ENCODE results near the gene DUSP18. TPM values are rescaled to one million over a fixed set of nuclear protein-coding genes. Genes with fewer than 3 reads are reported as not detected.

DUSP18 gene
- polyA plus RNA-seq, 1 of the 3 experiments (the other 2 are of a cell fraction) = 11.7 TPM

DNA sequence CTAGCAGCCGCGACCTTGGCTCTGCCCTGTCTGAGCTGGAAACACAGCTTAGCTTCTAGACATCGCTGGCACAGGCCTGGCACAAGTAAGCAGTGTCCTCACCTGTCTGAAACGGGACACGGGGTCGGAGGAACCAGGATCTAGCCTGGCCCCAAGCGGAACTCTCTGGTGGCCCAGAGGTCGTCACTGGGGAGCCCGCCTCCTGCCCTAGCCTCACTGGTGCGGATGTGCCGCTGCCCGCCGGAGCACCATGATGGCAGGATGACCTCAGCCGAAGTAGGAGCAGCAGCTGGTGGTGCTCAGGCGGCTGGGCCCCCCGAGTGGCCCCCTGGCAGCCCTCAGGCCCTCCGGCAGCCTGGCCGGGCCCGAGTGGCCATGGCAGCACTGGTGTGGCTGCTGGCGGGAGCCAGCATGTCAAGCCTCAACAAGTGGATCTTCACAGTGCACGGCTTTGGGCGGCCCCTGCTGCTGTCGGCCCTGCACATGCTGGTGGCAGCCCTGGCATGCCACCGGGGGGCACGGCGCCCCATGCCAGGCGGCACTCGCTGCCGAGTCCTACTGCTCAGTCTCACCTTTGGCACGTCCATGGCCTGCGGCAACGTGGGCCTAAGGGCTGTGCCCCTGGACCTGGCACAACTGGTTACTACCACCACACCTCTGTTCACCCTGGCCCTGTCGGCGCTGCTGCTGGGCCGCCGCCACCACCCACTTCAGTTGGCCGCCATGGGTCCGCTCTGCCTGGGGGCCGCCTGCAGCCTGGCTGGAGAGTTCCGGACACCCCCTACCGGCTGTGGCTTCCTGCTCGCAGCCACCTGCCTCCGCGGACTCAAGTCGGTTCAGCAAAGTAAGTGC, 31.2 kb downstream of the DUSP18 start:
- H3K27ac ChIP-seq (ENCODE audit: low read depth in 2 of 2, low read length in 1 of 2) = peak overlapping the region; percentile 85 to 93
- peaks cover 18 to 37% of the 10 kb centered on the region in 2 experiments; a peak in 3 of 4 replicates for H3K4me1 ChIP-seq (ENCODE audit: control insufficient read depth in 1 of 2, insufficient read depth in 2 of 2, low read depth in 1 of 2, low read length in 1 of 2)
- WGBS (ENCODE audit: low lambda C conversion rate) = 16% methylated on average over 11 of the region's 45 CpGs
- H3K79me2 ChIP-seq (ENCODE audit: insufficient read depth) = peaks cover 55% of the 10 kb centered on the region
- DNase-seq = peak; percentile 60
- H4K20me1 ChIP-seq (ENCODE audit: insufficient read depth) = no peaks in the 10 kb centered on the region
- H3K27me3 ChIP-seq (ENCODE audit: insufficient read depth) = no peaks in the 10 kb centered on the region
- no peaks in the 10 kb centered on the region for H3K9me3 ChIP-seq
- peak overlapping the region; percentile 96 for H3K4me2 ChIP-seq
- TF ChIP-seq USF2 (IDR thresholded peaks at IDR 0.05; ENCODE audit: borderline replicate concordance, low read depth, low read length) = no peak
- TF ChIP-seq MXI1 (IDR thresholded peaks at IDR 0.05; ENCODE audit: low read depth, low read length) = 0 out of 2 replicates have a peak, but pooled peaks have one; percentile 6
- ChIA-PET POLR2A (interaction anchor here (0.8 to 2.6 kb wide), 4 partner anchors 12 to 118 kb away, joined by 3 to 15 read pairs (median 4); partner anchors contain the start of gene OSBP2), CTCF (interaction anchor here (1.1 to 6.3 kb wide), 11 partner anchors 17 to 285 kb away, joined by 3 to 162 read pairs (median 15); partner anchors contain the start of genes OSBP2 and RNF215)
- peaks cover 0 to 3% of the 10 kb centered on the region in 2 experiments for H3K36me3 ChIP-seq (replicated peaks in 1 of 2; ENCODE audit: control insufficient read depth in 1 of 2, insufficient read depth in 2 of 2, low read length in 1 of 2)
- peak overlapping the region; percentile 86 for H3K9ac ChIP-seq
- H3F3A ChIP-seq (replicated peaks; ENCODE audit: insufficient read depth) = peaks cover 9% of the 10 kb centered on the region
- H2AFZ ChIP-seq (ENCODE audit: low read depth) = peak overlapping the region; percentile 87
- H3K9me2 ChIP-seq = no peaks in the 10 kb centered on the region
- H3K4me3 ChIP-seq (ENCODE audit: low read depth in 2 of 2, low read length in 1 of 2) = peak overlapping the region; percentile 65 to 78

DNA sequence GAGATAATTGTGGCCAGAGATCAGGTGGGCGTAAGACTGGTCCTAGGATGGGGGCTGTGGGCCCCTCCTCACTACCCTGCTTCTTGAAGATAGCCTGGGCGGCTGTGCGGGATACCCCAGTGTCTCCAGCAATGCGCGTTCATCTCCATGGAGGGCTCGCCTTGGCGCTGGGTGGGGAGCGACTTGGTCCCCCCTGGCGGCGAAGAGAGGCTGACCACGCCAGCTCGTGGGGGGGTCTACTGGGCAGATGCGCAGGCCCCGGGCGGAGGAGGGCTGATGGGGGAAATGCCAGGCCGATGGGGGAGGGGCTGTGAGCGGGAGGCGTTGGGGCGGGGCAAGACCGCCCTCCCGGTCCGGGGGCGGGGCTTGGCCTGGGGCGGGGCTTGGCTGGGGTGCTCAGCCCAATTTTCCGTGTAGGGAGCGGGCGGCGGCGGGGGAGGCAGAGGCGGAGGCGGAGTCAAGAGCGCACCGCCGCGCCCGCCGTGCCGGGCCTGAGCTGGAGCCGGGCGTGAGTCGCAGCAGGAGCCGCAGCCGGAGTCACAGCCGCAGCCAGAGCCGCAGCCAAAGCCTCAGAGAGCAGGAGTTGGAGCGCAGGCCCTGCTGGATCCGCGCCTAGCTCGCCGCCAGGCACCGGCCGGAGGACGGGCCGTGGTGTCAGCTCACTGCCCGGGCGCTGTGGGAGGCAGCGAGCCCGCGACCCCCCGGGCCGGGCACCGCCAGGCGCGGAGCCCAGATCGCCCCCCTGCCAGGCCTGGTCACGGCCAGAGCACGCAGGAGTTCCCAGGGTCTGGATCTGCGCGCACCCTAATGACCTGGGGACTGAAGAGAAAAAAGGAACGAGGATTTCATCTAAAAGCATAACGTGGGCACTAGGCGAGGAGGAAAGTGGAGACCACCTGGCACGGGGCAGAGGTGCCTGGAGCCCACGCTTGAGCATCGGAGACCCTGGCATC, 32.1 kb downstream of the DUSP18 start, which contains the start of gene SLC35E4:
TSS of gene SLC35E4 (plus strand) at position 509 of the 953 bp plus-strand sequence. CDS start 670 bp downstream, outside the sequence.
- Histone ChIP-seq H3F3A (replicated peaks; ENCODE audit: insufficient read depth) (peaks cover 9% of the 10 kb centered on the region), H3K9me3 (no peaks in the 10 kb centered on the region), H4K20me1 (ENCODE audit: insufficient read depth) (no peaks in the 10 kb centered on the region), H3K9ac (peak within 1 kb of the TSS; percentile 86), H3K79me2 (ENCODE audit: insufficient read depth) (peaks cover 48% of the 10 kb centered on the region), H3K9me2 (no peaks in the 10 kb centered on the region), H3K4me3 (ENCODE audit: low read depth in 2 of 2, low read length in 1 of 2) (peak within 1 kb of the TSS; percentile 65 to 78), H3K27ac (ENCODE audit: low read depth in 2 of 2, low read length in 1 of 2) (peak within 1 kb of the TSS; percentile 92 to 93), H3K4me1 (ENCODE audit: control insufficient read depth in 1 of 2, insufficient read depth in 2 of 2, low read depth in 1 of 2, low read length in 1 of 2) (peaks cover 18 to 30% of the 10 kb centered on the region in 2 experiments; a peak in 3 of 4 replicates), H3K36me3 (replicated peaks in 1 of 2; ENCODE audit: control insufficient read depth in 1 of 2, insufficient read depth in 2 of 2, low read length in 1 of 2) (peaks cover 0 to 3% of the 10 kb centered on the region in 2 experiments), H3K4me2 (peak within 1 kb of the TSS; percentile 96), H2AFZ (ENCODE audit: low read depth) (peak within 1 kb of the TSS; percentile 97), H3K27me3 (ENCODE audit: insufficient read depth) (no peaks in the 10 kb centered on the region)
- WGBS (ENCODE audit: low lambda C conversion rate) = 7% methylated on average over 23 of the region's 75 CpGs
- CTCF ChIA-PET = interaction anchor here (0.6 to 6.3 kb wide), 59 partner anchors 8 to 577 kb away, joined by 3 to 162 read pairs (median 5); partner anchors contain the start of genes DUSP18, LIMK2, OSBP2 and RNF215
- peak; percentile 100 for DNase-seq
- POLR2A ChIA-PET = interaction anchor here (0.5 to 2.6 kb wide), 11 partner anchors 11 to 1120 kb away, joined by 3 to 15 read pairs (median 5); partner anchors contain the start of genes OSBP2, PES1 and TCN2
- peak; percentile 68 for TF ChIP-seq TAF1 (IDR thresholded peaks at IDR 0.05; ENCODE audit: borderline replicate concordance, low read depth, low read length)
- TF ChIP-seq FOSL2 (IDR thresholded peaks at IDR 0.05; ENCODE audit: borderline replicate concordance, low read depth) = no peak
- no peak for TF ChIP-seq FOXM1 (IDR thresholded peaks at IDR 0.05; ENCODE audit: low read depth)
- TF ChIP-seq GABPA (IDR thresholded peaks at IDR 0.05; ENCODE audit: low read depth) = no peak
- peak; percentile 40; the same call in 1 of the 2 replicates for TF ChIP-seq MXI1 (IDR thresholded peaks at IDR 0.05; ENCODE audit: low read depth, low read length)
- TF ChIP-seq RAD21 (IDR thresholded peaks at IDR 0.05; ENCODE audit: low read length) = no peak
- peak; percentile 22 to 37; a peak in 1 of 4 replicates for TF ChIP-seq EP300 (IDR thresholded peaks at IDR 0.05; ENCODE audit: borderline replicate concordance in 1 of 2, low read depth in 1 of 2, low read length in 1 of 2)
- no peak for TF ChIP-seq SIN3A (IDR thresholded peaks at IDR 0.05; ENCODE audit: borderline replicate concordance, low read depth, low read length)
- no peak for TF ChIP-seq RXRA (IDR thresholded peaks at IDR 0.05; ENCODE audit: borderline replicate concordance, low read depth)
- 0 out of 2 replicates have a peak, but pooled peaks have one; percentile 6 for TF ChIP-seq POLR2AphosphoS5 (IDR thresholded peaks at IDR 0.05; ENCODE audit: low read depth, low read length)
- no peak for TF ChIP-seq USF2 (IDR thresholded peaks at IDR 0.05; ENCODE audit: borderline replicate concordance, low read depth, low read length)
- peak; percentile 54 for TF ChIP-seq CTCF (IDR thresholded peaks at IDR 0.05)
- no peak for TF ChIP-seq FOXJ3 (CRISPR knock-in tag; IDR thresholded peaks at IDR 0.05)
- TF ChIP-seq NRF1 (IDR thresholded peaks at IDR 0.05; ENCODE audit: low read depth, low read length) = peak; percentile 64
- no peak for TF ChIP-seq MAX (IDR thresholded peaks at IDR 0.05; ENCODE audit: low read depth)
- no peak for TF ChIP-seq JUND (IDR thresholded peaks at IDR 0.05)
- TF ChIP-seq, protein P1, sequence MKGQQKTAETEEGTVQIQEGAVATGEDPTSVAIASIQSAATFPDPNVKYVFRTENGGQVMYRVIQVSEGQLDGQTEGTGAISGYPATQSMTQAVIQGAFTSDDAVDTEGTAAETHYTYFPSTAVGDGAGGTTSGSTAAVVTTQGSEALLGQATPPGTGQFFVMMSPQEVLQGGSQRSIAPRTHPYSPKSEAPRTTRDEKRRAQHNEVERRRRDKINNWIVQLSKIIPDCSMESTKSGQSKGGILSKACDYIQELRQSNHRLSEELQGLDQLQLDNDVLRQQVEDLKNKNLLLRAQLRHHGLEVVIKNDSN (IDR thresholded peaks at IDR 0.05; ENCODE audit: borderline replicate concordance, low read depth) = no peak
